ENCODE data around the gene PIM2.
"Not testable (repeated sequence)": the region's sequence is repeated elsewhere in the genome, so short reads cannot be mapped to it uniquely, and the experiment has no call there.

Gene PIM2

GRCh38 chrX:48905090-48905790, 13.6 kb downstream of the PIM2 start:
- no peak for DNase-seq (ENCODE audit: low read depth in 2 of 2)

GRCh38 chrX:48904626-48905025, 14.2 kb downstream of the PIM2 start:
- DNase-seq (ENCODE audit: low read depth in 2 of 2): no peak

GRCh38 chrX:48904180-48904579, 14.6 kb downstream of the PIM2 start:
- DNase-seq (ENCODE audit: low read depth in 2 of 2): no peak

GRCh38 chrX:48903290-48903689, 15.5 kb downstream of the PIM2 start:
- DNase-seq (ENCODE audit: low read depth in 2 of 2): no peak

GRCh38 chrX:48902776-48903175, 16.0 kb downstream of the PIM2 start:
- no peak for DNase-seq (ENCODE audit: low read depth in 2 of 2)

- DNase-seq (ENCODE audit: low read depth in 2 of 2): no peak
These were observed 16.7 kb downstream of the PIM2 start for GRCh38 chrX:48902135-48902534.

- no peak for DNase-seq (ENCODE audit: low read depth in 2 of 2)
These were observed 17.8 kb downstream of the PIM2 start for GRCh38 chrX:48901069-48901468.

GRCh38 chrX:48899078-48899410, 19.8 kb downstream of the PIM2 start:
- DNase-seq (ENCODE audit: low read depth in 2 of 2): no peak

GRCh38 chrX:48897625-48898306, 21.1 kb downstream of the PIM2 start, which contains the start of the genes PQBP1 and TIMM17B:
Gene PQBP1, plus strand, starts transcription at chrX:48897930. Its CDS starts 580 bp downstream, at chrX:48898510.
Gene TIMM17B, minus strand, starts transcription at chrX:48897768. Its CDS starts 19 bp downstream, at chrX:48897749.
- peak; percentile 68 to 71 for DNase-seq (ENCODE audit: low read depth in 2 of 2)

GRCh38 chrX:48897157-48897624, 21.6 kb downstream of the PIM2 start:
- DNase-seq (ENCODE audit: low read depth in 2 of 2): peak in 1 of 2 donors; percentile 43

- no peak for DNase-seq (ENCODE audit: low read depth in 2 of 2)
These were observed 22.2 kb downstream of the PIM2 start for GRCh38 chrX:48896611-48897011.

- DNase-seq (ENCODE audit: low read depth in 2 of 2): no peak
These were observed 23.9 kb downstream of the PIM2 start for GRCh38 chrX:48894891-48895290.

GRCh38 chrX:48893556-48894348, 25.1 kb downstream of the PIM2 start:
- no peak for DNase-seq (ENCODE audit: low read depth in 2 of 2)

GRCh38 chrX:48892896-48893295, 25.9 kb downstream of the PIM2 start:
- no peak for DNase-seq (ENCODE audit: low read depth in 2 of 2)

- DNase-seq (ENCODE audit: low read depth in 2 of 2): peak; percentile 44 to 54
These were observed 27.2 kb downstream of the PIM2 start for GRCh38 chrX:48891402-48892288.

- no peak for DNase-seq (ENCODE audit: low read depth in 2 of 2)
These were observed 27.9 kb downstream of the PIM2 start for GRCh38 chrX:48890934-48891401.

- DNase-seq (ENCODE audit: low read depth in 2 of 2): no peak
These were observed 28.4 kb downstream of the PIM2 start for GRCh38 chrX:48890296-48890925.

GRCh38 chrX:48886586-48886985, 32.2 kb downstream of the PIM2 start:
- not testable (repeated sequence) for DNase-seq (ENCODE audit: low read depth in 2 of 2)

- DNase-seq (ENCODE audit: low read depth in 2 of 2): no peak
These were observed 35.1 kb downstream of the PIM2 start for GRCh38 chrX:48883729-48884128.

GRCh38 chrX:48876944-48877343, 41.9 kb downstream of the PIM2 start:
- DNase-seq (ENCODE audit: low read depth in 2 of 2): not testable (repeated sequence)

- DNase-seq (ENCODE audit: low read depth in 2 of 2): not testable (repeated sequence)
These were observed 46.8 kb downstream of the PIM2 start for GRCh38 chrX:48872017-48872416.
